K562 (cell line): ENCODE measurements around the gene MACROD2. TPM values are rescaled to one million over a fixed set of nuclear protein-coding genes. Genes with fewer than 3 reads are reported as not detected.

Experiments used
- ARID2 ChIP-seq: fragments of 450-650 bp; IDR thresholded peaks from 2 replicates; pipeline ENCODE4 v1.6.1; 2017; ENCODE audit warnings: antibody characterized with exemption, mild to moderate bottlenecking
- CREB1 ChIP-seq, 2 experiments: sonication (generic) in 1 of 2; formaldehyde crosslinking in 1 of 2; IDR thresholded peaks; 2 replicates each; pipeline versions ENCODE4 v1.6.1 to v1.8.0; 2012 to 2022; ENCODE audit warnings: inconsistent platforms in 1 of 2, mild to moderate bottlenecking in 1 of 2, missing genetic modification reagents in 1 of 2, moderate library complexity in 1 of 2
- ELF1 ChIP-seq: fragments of 200-800 bp; sonication (Bioruptor generic); IDR thresholded peaks from 2 replicates; pipeline ENCODE4 v1.6.1; 2016; ENCODE audit warnings: missing genetic modification characterization, missing compliant biosample characterization
- GATAD2B ChIP-seq: fragments of 450-650 bp; IDR thresholded peaks from 2 replicates; pipeline ENCODE4 v1.6.1; 2017; ENCODE audit warnings: mild to moderate bottlenecking, borderline replicate concordance
- SRSF9 ChIP-seq: fragments of 200-400 bp; formaldehyde crosslinking; IDR thresholded peaks from 2 replicates; pipeline ENCODE4 v1.6.1; 2017; ENCODE audit warnings: low read depth, low read length, borderline replicate concordance
- TEAD2 ChIP-seq: fragments of 450-650 bp; IDR thresholded peaks from 2 replicates; pipeline ENCODE4 v1.6.1; 2016; ENCODE audit warnings: missing genetic modification characterization, control low read depth, missing compliant biosample characterization
- WHSC1 ChIP-seq: IDR thresholded peaks from one replicate; pipeline ENCODE4 v1.6.1; 2012; ENCODE audit warnings: low read length, control low read depth, inconsistent platforms
- ZNF274 ChIP-seq: IDR thresholded peaks from 2 replicates; pipeline ENCODE4 v1.6.1; 2011; ENCODE audit warnings: low read depth, mild to moderate bottlenecking, low read length, moderate library complexity, borderline replicate concordance
- ZNF41 ChIP-seq: fragments of 250-450 bp; sonication (Bioruptor Pico); conservative IDR thresholded peaks from 2 replicates; pipeline ENCODE4 v1.4.0; 2020; ENCODE audit warnings: mild to moderate bottlenecking
- ZNF766 ChIP-seq: fragments of 200-800 bp; sonication (Bioruptor generic); conservative IDR thresholded peaks from 2 replicates; pipeline ENCODE4 v1.6.1; 2016; ENCODE audit warnings: missing genetic modification characterization, missing compliant biosample characterization
- ZNF79 ChIP-seq: fragments of 250-450 bp; sonication (Bioruptor Pico); IDR thresholded peaks from 2 replicates; pipeline ENCODE4 v1.4.0; 2020; ENCODE audit warnings: low read depth, mild to moderate bottlenecking, moderate library complexity
- polyA plus RNA-seq, 8 experiments: library from polyadenylated mRNA; depleted of rRNA in 4 of 8; stranded (reverse) in 5 of 8; unstranded in 3 of 8; fragments of >200 nt; fragmentation: Nextera tagmentation in 2 of 8; fragmentation: Illumina TruSeq in 1 of 8; extraction: Ambion mirVana in 2 of 8; extraction: Trizol in 1 of 8; gene quantifications; 2 replicates each; pipeline versions ENCODE4 v1.2.1 to v1.2.3, GENCODE V29; 2011 to 2014; ENCODE audit warnings: inconsistent platforms in 1 of 8, missing spikeins in 1 of 8
- total RNA-seq, 7 experiments: library from RNA; depleted of rRNA in 6 of 7; stranded (reverse); fragments of >200 nt in 6 of 7; fragmentation: Illumina TruSeq in 2 of 7; extraction: Trizol in 2 of 7; gene quantifications; 2 replicates each; pipeline versions ENCODE4 v1.2.1 to v1.2.3, GENCODE V29; 2011 to 2021; ENCODE audit warnings: low replicate concordance in 1 of 7
- TF ChIP-seq, protein P1 (sequence below): fragments of 450-650 bp; formaldehyde crosslinking; IDR thresholded peaks from 2 replicates; pipeline ENCODE4 v1.4.0; 2020; ENCODE audit warnings: mild to moderate bottlenecking
- TF ChIP-seq, protein P2 (sequence below): sonication (generic); formaldehyde crosslinking; IDR thresholded peaks from 2 replicates; pipeline ENCODE4 v1.8.0; 2022; ENCODE audit warnings: mild to moderate bottlenecking, missing genetic modification reagents

MACROD2 gene
- total and polyA plus RNA-seq, 9 of the 15 experiments (the other 6 are each of a cell fraction or from before 2014, with no cell fraction given) = not detected

GRCh38 chr20:15937179-15937578 is 1941.9 kb downstream of the MACROD2 start (continued):
- TF ChIP-seq, protein P1, sequence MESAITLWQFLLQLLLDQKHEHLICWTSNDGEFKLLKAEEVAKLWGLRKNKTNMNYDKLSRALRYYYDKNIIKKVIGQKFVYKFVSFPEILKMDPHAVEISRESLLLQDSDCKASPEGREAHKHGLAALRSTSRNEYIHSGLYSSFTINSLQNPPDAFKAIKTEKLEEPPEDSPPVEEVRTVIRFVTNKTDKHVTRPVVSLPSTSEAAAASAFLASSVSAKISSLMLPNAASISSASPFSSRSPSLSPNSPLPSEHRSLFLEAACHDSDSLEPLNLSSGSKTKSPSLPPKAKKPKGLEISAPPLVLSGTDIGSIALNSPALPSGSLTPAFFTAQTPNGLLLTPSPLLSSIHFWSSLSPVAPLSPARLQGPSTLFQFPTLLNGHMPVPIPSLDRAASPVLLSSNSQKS (CRISPR knock-in tag) = no peak
- TF ChIP-seq ZNF766 (CRISPR knock-in tag) = no peak
- no peak for TF ChIP-seq ZNF79 (CRISPR knock-in tag)
- no peak for TF ChIP-seq ELF1 (tag)
- TF ChIP-seq CREB1 (IDR thresholded peaks at IDR 0.05) = no peak
- no peak for TF ChIP-seq CREB1 (CRISPR knock-in tag; IDR thresholded peaks at IDR 0.05)
- no peak for TF ChIP-seq SRSF9
- no peak for TF ChIP-seq WHSC1
- TF ChIP-seq ARID2 = no peak
- TF ChIP-seq, protein P2, sequence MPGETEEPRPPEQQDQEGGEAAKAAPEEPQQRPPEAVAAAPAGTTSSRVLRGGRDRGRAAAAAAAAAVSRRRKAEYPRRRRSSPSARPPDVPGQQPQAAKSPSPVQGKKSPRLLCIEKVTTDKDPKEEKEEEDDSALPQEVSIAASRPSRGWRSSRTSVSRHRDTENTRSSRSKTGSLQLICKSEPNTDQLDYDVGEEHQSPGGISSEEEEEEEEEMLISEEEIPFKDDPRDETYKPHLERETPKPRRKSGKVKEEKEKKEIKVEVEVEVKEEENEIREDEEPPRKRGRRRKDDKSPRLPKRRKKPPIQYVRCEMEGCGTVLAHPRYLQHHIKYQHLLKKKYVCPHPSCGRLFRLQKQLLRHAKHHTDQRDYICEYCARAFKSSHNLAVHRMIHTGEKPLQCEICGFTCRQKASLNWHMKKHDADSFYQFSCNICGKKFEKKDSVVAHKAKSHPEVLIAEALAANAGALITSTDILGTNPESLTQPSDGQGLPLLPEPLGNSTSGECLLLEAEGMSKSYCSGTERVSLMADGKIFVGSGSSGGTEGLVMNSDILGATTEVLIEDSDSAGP (CRISPR knock-in tag) = no peak
- no peak for TF ChIP-seq TEAD2
- no peak for TF ChIP-seq GATAD2B
- TF ChIP-seq ZNF41 = no peak
- no peak for TF ChIP-seq ZNF274
